CD14-positive monocyte (primary cell): Measurements from ENCODE around the gene TPM2. TPM values are rescaled to one million over a fixed set of nuclear protein-coding genes. Genes with fewer than 3 reads are reported as not detected.
"Not testable (repeated sequence)": the region's sequence is repeated elsewhere in the genome, so short reads cannot be mapped to it uniquely, and the experiment has no call there.

Experiments
- DNase-seq, 3 donors: peaks; one replicate each; pipeline ENCODE4 v3.0.0-alpha.2; 2011 to 2022
- H2AFZ ChIP-seq: 2 replicates; pipeline ENCODE4 v1.6.0; 2012; ENCODE audit warnings: mild to moderate bottlenecking, low read depth, low read length, inconsistent platforms; ENCODE audit not compliant: insufficient read depth, poor library complexity, severe bottlenecking
- H3K27ac ChIP-seq, 2 donors: 1 replicate in 1 of 2; 2 replicates in 1 of 2; pipeline ENCODE4 v1.5.1; 2012 to 2013; ENCODE audit warnings: low read length in 2 of 2, control low read depth in 1 of 2, inconsistent platforms in 1 of 2, low read depth in 1 of 2, mild to moderate bottlenecking in 1 of 2
- H3K27me3 ChIP-seq, 2 donors: one replicate each; pipeline versions ENCODE4 v1.6.0 to v1.6.1; 2011 to 2013; ENCODE audit warnings: low read length in 2 of 2; ENCODE audit not compliant: control insufficient read depth in 2 of 2, insufficient read depth in 2 of 2
- H3K36me3 ChIP-seq, 2 donors: replicated peaks in 1 of 2; 1 replicate in 1 of 2; 2 replicates in 1 of 2; pipeline versions ENCODE4 v1.5.1 to v1.6.1; 2012 to 2013; ENCODE audit warnings: low read length in 2 of 2, control low read depth in 1 of 2, inconsistent platforms in 1 of 2, mild to moderate bottlenecking in 1 of 2; ENCODE audit not compliant: insufficient read depth in 2 of 2, control insufficient read depth in 1 of 2
- H3K4me1 ChIP-seq, 2 donors: 1 replicate in 1 of 2; 2 replicates in 1 of 2; pipeline versions ENCODE4 v1.5.1 to v1.6.1; 2012 to 2013; ENCODE audit warnings: low read length in 2 of 2, control low read depth in 1 of 2, inconsistent platforms in 1 of 2, mild to moderate bottlenecking in 1 of 2, moderate library complexity in 1 of 2; ENCODE audit not compliant: insufficient read depth in 2 of 2, control insufficient read depth in 1 of 2
- H3K4me2 ChIP-seq: replicated peaks from 2 replicates; pipeline ENCODE3; 2012; ENCODE audit warnings: low read length, moderate library complexity, mild to moderate bottlenecking; ENCODE audit not compliant: poor library complexity, severe bottlenecking; ENCODE audit errors: extremely low read depth
- H3K4me3 ChIP-seq, 3 experiments: fragments of 200-600 bp in 1 of 3; sonication (generic) in 1 of 3; replicated peaks in 1 of 3; 1 replicate in 2 of 3; 2 replicates in 1 of 3; pipeline ENCODE4 v1.5.1; 2011 to 2013; ENCODE audit warnings: low read length in 3 of 3, mild to moderate bottlenecking in 3 of 3, control low read depth in 2 of 3, low read depth in 2 of 3, inconsistent platforms in 1 of 3, moderate library complexity in 1 of 3
- H3K79me2 ChIP-seq: 2 replicates; pipeline ENCODE4 v1.6.0; 2012; ENCODE audit warnings: mild to moderate bottlenecking, control low read depth, inconsistent platforms, low read length, moderate library complexity; ENCODE audit not compliant: insufficient read depth
- H3K9ac ChIP-seq: 2 replicates; pipeline ENCODE4 v1.6.0; 2017; ENCODE audit warnings: low read length, mild to moderate bottlenecking; ENCODE audit not compliant: insufficient read depth, poor library complexity, severe bottlenecking
- H3K9me3 ChIP-seq, 2 donors: replicated peaks in 1 of 2; 1 replicate in 1 of 2; 2 replicates in 1 of 2; pipeline versions ENCODE4 v1.5.1 to v1.6.1; 2012 to 2013; ENCODE audit warnings: low read length in 2 of 2, control low read depth in 1 of 2; ENCODE audit not compliant: control insufficient read depth in 1 of 2, insufficient read depth in 1 of 2
- H4K20me1 ChIP-seq: 2 replicates; pipeline ENCODE4 v1.6.0; 2012; ENCODE audit warnings: mild to moderate bottlenecking, low read length, control low read depth, moderate library complexity; ENCODE audit not compliant: insufficient read depth
- H3K27ac Mint-ChIP-seq, 7 donors: one replicate each; pipeline ENCODE4 v1.8.0; 2020; ENCODE audit warnings: mild to moderate bottlenecking in 7 of 7, mixed read lengths in 7 of 7, moderate library complexity in 6 of 7, inconsistent platforms in 2 of 7
- H3K27me3 Mint-ChIP-seq, 3 donors: one replicate each; pipeline ENCODE4 v1.8.0; 2021 to 2022; ENCODE audit warnings: low read depth in 3 of 3, mild to moderate bottlenecking in 3 of 3, mixed read lengths in 3 of 3, moderate library complexity in 3 of 3, inconsistent platforms in 1 of 3
- H3K36me3 Mint-ChIP-seq, 2 donors: one replicate each; pipeline ENCODE4 v1.8.0; 2020; ENCODE audit warnings: mixed read lengths in 2 of 2, inconsistent platforms in 1 of 2, mild to moderate bottlenecking in 1 of 2
- H3K4me1 Mint-ChIP-seq: one replicate; pipeline ENCODE4 v1.8.0; 2020; ENCODE audit warnings: mild to moderate bottlenecking, mixed read lengths
- H3K4me3 Mint-ChIP-seq, 2 donors: one replicate each; pipeline ENCODE4 v1.8.0; 2020; ENCODE audit warnings: mild to moderate bottlenecking in 2 of 2, mixed read lengths in 2 of 2, moderate library complexity in 1 of 2
- H3K9me3 Mint-ChIP-seq, 7 donors: one replicate each; pipeline ENCODE4 v1.8.0; 2020 to 2022; ENCODE audit warnings: mixed read lengths in 7 of 7, mild to moderate bottlenecking in 6 of 7, moderate library complexity in 6 of 7, inconsistent platforms in 2 of 7
- WGBS: methylation state at CpG from one replicate; pipeline ENCODE4 v1.1.5; 2013; ENCODE audit warnings: missing lambda C conversion rate; ENCODE audit not compliant: insufficient coverage; 5-methylcytosine and 5-hydroxymethylcytosine counted together
- intact Hi-C, 2 donors: fragments of 100-400 bp; cut with micrococcal nuclease; formaldehyde crosslinking; loops; one replicate each; pipeline versions ENCODE4 v1.15.0 to v1.15.1; 2023
- polyA plus RNA-seq, 3 donors: library from polyadenylated mRNA; depleted of rRNA in 1 of 3; unstranded in 2 of 3; stranded (reverse) in 1 of 3; fragments of 300-500 nt in 2 of 3; fragments of >200 nt in 1 of 3; fragmentation: Illumina TruSeq in 2 of 3; gene quantifications; 1 replicate in 2 of 3; 2 replicates in 1 of 3; pipeline ENCODE4 v1.2.3, GENCODE V29; 2012 to 2021
- TF ChIP-seq, protein P1 (sequence below): fragments of 200-600 bp; IDR thresholded peaks from one replicate; pipeline ENCODE4 v1.8.0; 2022; ENCODE audit warnings: antibody characterized with exemption, mild to moderate bottlenecking

Gene TPM2
- polyA plus RNA-seq, 3 donors: 7.7 TPM; not detected in 2

DNA sequence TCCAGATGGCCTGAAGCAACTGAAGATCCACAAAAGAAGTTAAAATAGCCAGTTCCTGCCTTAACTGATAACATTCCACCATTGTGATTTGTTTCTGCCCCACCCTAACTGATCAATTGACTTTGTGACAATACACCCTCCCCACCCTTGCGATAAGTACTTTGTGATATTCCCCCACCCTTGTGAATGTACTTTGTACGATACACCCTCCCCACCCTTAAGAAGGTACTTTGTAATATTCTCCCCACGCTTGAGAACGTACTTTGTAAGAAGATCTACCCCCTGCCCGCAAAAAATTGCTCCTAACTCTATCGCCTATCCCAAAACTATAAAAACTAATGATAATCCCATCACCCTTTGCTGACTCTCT lies 52.9 kb downstream of the TPM2 start:
- intact Hi-C loops, H3K36me3 Mint-ChIP-seq, H3K36me3 ChIP-seq, H3K9me3 ChIP-seq, H3K9ac ChIP-seq, DNase-seq, H3K27me3 ChIP-seq, H4K20me1 ChIP-seq, H3K9me3 Mint-ChIP-seq, H2AFZ ChIP-seq, H3K27me3 Mint-ChIP-seq, H3K79me2 ChIP-seq, H3K4me3 Mint-ChIP-seq: not testable (repeated sequence)
- Histone ChIP-seq H3K4me1 (peaks cover 80 to 83% of the 10 kb centered on the region in 2 donors), H3K4me3 (peak overlapping the region in 1 of 3 experiments; percentile 2), H3K4me2 (peak overlapping the region; percentile 52), H3K27ac (peak overlapping the region; percentile 71 to 90)
- Mint-ChIP-seq H3K4me1 (peaks cover 82% of the 10 kb centered on the region), H3K27ac (peak overlapping the region; percentile 72 to 92 (median 91))
- WGBS: 96% methylated on average over 5 of the region's 6 CpGs

- Mint-ChIP-seq H3K4me3 (peak overlapping the region in 1 of 2 donors; percentile 53), H3K9me3 (peaks cover 0 to 6% (median 3%) of the 10 kb centered on the region in 7 donors), H3K4me1 (peaks cover 76% of the 10 kb centered on the region), H3K36me3 (peaks cover 9% of the 10 kb centered on the region in 2 donors), H3K27ac (peak overlapping the region; percentile 72 to 92 (median 91)), H3K27me3 (peaks cover 0 to 2% (median 0%) of the 10 kb centered on the region in 3 donors)
- intact Hi-C loops: no loop called here
- H3K9ac ChIP-seq: no peak overlapping the region
- no peaks in the 10 kb centered on the region for H3K79me2 ChIP-seq
- H2AFZ ChIP-seq: no peak overlapping the region
- 78% methylated on average over 6 of the region's 9 CpGs for WGBS
- peak overlapping the region; percentile 52 for H3K4me2 ChIP-seq
- TF ChIP-seq, protein P1, sequence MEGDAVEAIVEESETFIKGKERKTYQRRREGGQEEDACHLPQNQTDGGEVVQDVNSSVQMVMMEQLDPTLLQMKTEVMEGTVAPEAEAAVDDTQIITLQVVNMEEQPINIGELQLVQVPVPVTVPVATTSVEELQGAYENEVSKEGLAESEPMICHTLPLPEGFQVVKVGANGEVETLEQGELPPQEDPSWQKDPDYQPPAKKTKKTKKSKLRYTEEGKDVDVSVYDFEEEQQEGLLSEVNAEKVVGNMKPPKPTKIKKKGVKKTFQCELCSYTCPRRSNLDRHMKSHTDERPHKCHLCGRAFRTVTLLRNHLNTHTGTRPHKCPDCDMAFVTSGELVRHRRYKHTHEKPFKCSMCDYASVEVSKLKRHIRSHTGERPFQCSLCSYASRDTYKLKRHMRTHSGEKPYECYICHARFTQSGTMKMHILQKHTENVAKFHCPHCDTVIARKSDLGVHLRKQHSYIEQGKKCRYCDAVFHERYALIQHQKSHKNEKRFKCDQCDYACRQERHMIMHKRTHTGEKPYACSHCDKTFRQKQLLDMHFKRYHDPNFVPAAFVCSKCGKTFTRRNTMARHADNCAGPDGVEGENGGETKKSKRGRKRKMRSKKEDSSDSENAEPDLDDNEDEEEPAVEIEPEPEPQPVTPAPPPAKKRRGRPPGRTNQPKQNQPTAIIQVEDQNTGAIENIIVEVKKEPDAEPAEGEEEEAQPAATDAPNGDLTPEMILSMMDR: no peak
- H3K4me3 ChIP-seq: peak overlapping the region in 1 of 3 experiments; percentile 2
- H3K27ac ChIP-seq: peak overlapping the region; percentile 71 to 90
- peak in 1 of 3 donors; percentile 50 for DNase-seq
- H3K4me1 ChIP-seq: peaks cover 74 to 77% of the 10 kb centered on the region in 2 donors
- no peaks in the 10 kb centered on the region for H3K36me3 ChIP-seq
- H4K20me1 ChIP-seq: no peaks in the 10 kb centered on the region
- H3K9me3 ChIP-seq: no peaks in the 10 kb centered on the region
- no peaks in the 10 kb centered on the region for H3K27me3 ChIP-seq
Measured at GRCh38 chr9:35636135-35636876, 53.4 kb downstream of the TPM2 start.
